HT1080 (cell line): ENCODE measurements around the gene KLRC3. TPM values are rescaled to one million over a fixed set of nuclear protein-coding genes. Genes with fewer than 3 reads are reported as not detected.
"Not testable (repeated sequence)": the region's sequence is repeated elsewhere in the genome, so short reads cannot be mapped to it uniquely, and the experiment has no call there.

ENCODE experiments used
- DNase-seq: peaks from one replicate; pipeline ENCODE4 v3.0.0-alpha.2; 2015; ENCODE audit warnings: low read depth
- total RNA-seq: library from RNA; depleted of rRNA; stranded (reverse); fragments of >200 nt; shearing (Covaris generic); gene quantifications from 2 replicates; pipeline ENCODE4 v1.2.3, GENCODE V29; 2014

KLRC3 gene
- total RNA-seq, 1 experiment from 2014 or later: not detected

- DNase-seq: no peak
Observed at GRCh38 chr12:10404798-10405197, 15.6 kb downstream of the KLRC3 start.

- no peak for DNase-seq
Observed at GRCh38 chr12:10400829-10401228, 19.6 kb downstream of the KLRC3 start.

- no peak for DNase-seq
Observed at GRCh38 chr12:10398168-10398567, 22.2 kb downstream of the KLRC3 start.

GRCh38 chr12:10397296-10397695 is 23.1 kb downstream of the KLRC3 start:
- DNase-seq: no peak

- DNase-seq: not testable (repeated sequence)
Observed at GRCh38 chr12:10396176-10396575, 24.2 kb downstream of the KLRC3 start.

- DNase-seq: peak; percentile 80
Observed at GRCh38 chr12:10395390-10395998, 24.9 kb downstream of the KLRC3 start.

- not testable (repeated sequence) for DNase-seq
Observed at GRCh38 chr12:10394531-10395152, 25.8 kb downstream of the KLRC3 start.

- DNase-seq: no peak
Observed at GRCh38 chr12:10393291-10393690, 27.1 kb downstream of the KLRC3 start.

GRCh38 chr12:10392394-10392930 is 27.9 kb downstream of the KLRC3 start:
- peak; percentile 84 for DNase-seq

- DNase-seq: not testable (repeated sequence)
Observed at GRCh38 chr12:10390991-10391390, 29.4 kb downstream of the KLRC3 start.

GRCh38 chr12:10389904-10390303 is 30.5 kb downstream of the KLRC3 start, which contains the start of gene KLRK1:
TSS of gene KLRK1 (minus strand) at chr12:10390041. CDS start at chr12:10388810, 1,231 bp downstream.
- DNase-seq: no peak

- DNase-seq: no peak
Observed at GRCh38 chr12:10388624-10389413, 31.6 kb downstream of the KLRC3 start.

GRCh38 chr12:10387498-10387897 is 32.9 kb downstream of the KLRC3 start:
- DNase-seq: not testable (repeated sequence)

- no peak for DNase-seq
Observed at GRCh38 chr12:10386857-10387256, 33.5 kb downstream of the KLRC3 start.

- peak; percentile 62 for DNase-seq
Observed at GRCh38 chr12:10385166-10385613, 35.2 kb downstream of the KLRC3 start.

- DNase-seq: no peak
Observed at GRCh38 chr12:10384191-10384590, 36.2 kb downstream of the KLRC3 start.

- no peak for DNase-seq
Observed at GRCh38 chr12:10381928-10382628, 38.3 kb downstream of the KLRC3 start.

- DNase-seq: peak; percentile 34
Observed at GRCh38 chr12:10378737-10379136, 41.7 kb downstream of the KLRC3 start.

GRCh38 chr12:10374624-10375018 is 45.8 kb downstream of the KLRC3 start:
- DNase-seq: no peak

- DNase-seq: no peak
Observed at GRCh38 chr12:10372559-10372958, 47.8 kb downstream of the KLRC3 start.

GRCh38 chr12:10371893-10372535 is 48.4 kb downstream of the KLRC3 start:
- DNase-seq: not testable (repeated sequence)
